Measurements from ENCODE around the gene PTPRN2.
"Not testable (repeated sequence)": the region's sequence is repeated elsewhere in the genome, so short reads cannot be mapped to it uniquely, and the experiment has no call there.

Gene PTPRN2

GRCh38 chr7:157733760-157734395 lies 853.7 kb downstream of the PTPRN2 start:
- not testable (repeated sequence) for H3K9me3 ChIP-seq (ENCODE audit: control insufficient read depth, low read length); H3K36me3 ChIP-seq (ENCODE audit: control insufficient read depth, insufficient read depth, low read length); H3K9ac ChIP-seq (ENCODE audit: low read length); H3K4me3 ChIP-seq (ENCODE audit: low read length); H3K27me3 ChIP-seq (ENCODE audit: control insufficient read depth, insufficient read depth, low read length); H3K4me1 ChIP-seq (ENCODE audit: control insufficient read depth, insufficient read depth, low read length)

GRCh38 chr7:157731126-157731525 lies 856.5 kb downstream of the PTPRN2 start:
- H3K36me3 ChIP-seq (ENCODE audit: control insufficient read depth, insufficient read depth, low read length), result no peaks in the 10 kb centered on the region
- H3K4me3 ChIP-seq (ENCODE audit: low read length), result no peak overlapping the region
- H3K9me3 ChIP-seq (ENCODE audit: control insufficient read depth, low read length), result no peaks in the 10 kb centered on the region
- H3K9ac ChIP-seq (ENCODE audit: low read length), result no peak overlapping the region
- H3K27me3 ChIP-seq (ENCODE audit: control insufficient read depth, insufficient read depth, low read length), result no peaks in the 10 kb centered on the region
- no peaks in the 10 kb centered on the region for H3K4me1 ChIP-seq (ENCODE audit: control insufficient read depth, insufficient read depth, low read length)

DNA sequence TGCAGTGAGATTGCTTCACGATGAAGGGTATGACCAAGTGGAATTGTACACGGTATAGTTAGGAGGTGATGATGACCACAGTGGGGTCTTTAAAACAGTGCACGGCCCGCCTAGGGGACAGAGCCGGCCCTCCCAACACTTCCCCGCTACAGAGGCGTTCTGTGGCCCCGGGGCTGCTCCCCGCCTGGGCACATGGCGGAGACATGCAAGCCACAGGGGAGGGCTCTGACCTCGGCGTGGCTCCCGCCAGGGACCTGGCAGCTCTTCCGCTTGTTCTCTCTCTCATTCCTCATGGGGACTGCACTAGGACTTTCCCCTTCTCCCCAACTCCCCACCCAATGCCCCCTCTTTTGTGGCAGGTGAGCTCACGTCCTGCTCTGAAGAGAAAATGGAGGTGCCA lies 857.0 kb downstream of the PTPRN2 start:
- no peaks in the 10 kb centered on the region for H3K9me3 ChIP-seq (ENCODE audit: control insufficient read depth, low read length)
- H3K27me3 ChIP-seq (ENCODE audit: control insufficient read depth, insufficient read depth, low read length), result no peaks in the 10 kb centered on the region
- no peaks in the 10 kb centered on the region for H3K4me1 ChIP-seq (ENCODE audit: control insufficient read depth, insufficient read depth, low read length)
- no peaks in the 10 kb centered on the region for H3K36me3 ChIP-seq (ENCODE audit: control insufficient read depth, insufficient read depth, low read length)
- H3K9ac ChIP-seq (ENCODE audit: low read length), result no peak overlapping the region
- no peak overlapping the region for H3K4me3 ChIP-seq (ENCODE audit: low read length)

GRCh38 chr7:157729566-157729965 lies 858.1 kb downstream of the PTPRN2 start:
- Histone ChIP-seq H3K9me3 (ENCODE audit: control insufficient read depth, low read length) (no peaks in the 10 kb centered on the region), H3K4me3 (ENCODE audit: low read length) (no peak overlapping the region), H3K9ac (ENCODE audit: low read length) (no peak overlapping the region), H3K36me3 (ENCODE audit: control insufficient read depth, insufficient read depth, low read length) (no peaks in the 10 kb centered on the region), H3K27me3 (ENCODE audit: control insufficient read depth, insufficient read depth, low read length) (peaks cover 1% of the 10 kb centered on the region), H3K4me1 (ENCODE audit: control insufficient read depth, insufficient read depth, low read length) (no peaks in the 10 kb centered on the region)

- H3K36me3 ChIP-seq (ENCODE audit: control insufficient read depth, insufficient read depth, low read length), result no peaks in the 10 kb centered on the region
- no peak overlapping the region for H3K9ac ChIP-seq (ENCODE audit: low read length)
- H3K27me3 ChIP-seq (ENCODE audit: control insufficient read depth, insufficient read depth, low read length), result peaks cover 2% of the 10 kb centered on the region
- no peak overlapping the region for H3K4me3 ChIP-seq (ENCODE audit: low read length)
- no peaks in the 10 kb centered on the region for H3K9me3 ChIP-seq (ENCODE audit: control insufficient read depth, low read length)
- H3K4me1 ChIP-seq (ENCODE audit: control insufficient read depth, insufficient read depth, low read length), result peaks cover 6% of the 10 kb centered on the region
Observed at GRCh38 chr7:157727964-157728615, 859.5 kb downstream of the PTPRN2 start.

GRCh38 chr7:157726764-157727163 lies 860.9 kb downstream of the PTPRN2 start:
- peaks cover 6% of the 10 kb centered on the region for H3K4me1 ChIP-seq (ENCODE audit: control insufficient read depth, insufficient read depth, low read length)
- H3K27me3 ChIP-seq (ENCODE audit: control insufficient read depth, insufficient read depth, low read length), result peaks cover 2% of the 10 kb centered on the region
- H3K36me3 ChIP-seq (ENCODE audit: control insufficient read depth, insufficient read depth, low read length), result no peaks in the 10 kb centered on the region
- no peak overlapping the region for H3K9ac ChIP-seq (ENCODE audit: low read length)
- no peaks in the 10 kb centered on the region for H3K9me3 ChIP-seq (ENCODE audit: control insufficient read depth, low read length)
- no peak overlapping the region for H3K4me3 ChIP-seq (ENCODE audit: low read length)

GRCh38 chr7:157725312-157725711 lies 862.3 kb downstream of the PTPRN2 start:
- not testable (repeated sequence) for H3K4me3 ChIP-seq (ENCODE audit: low read length); H3K27me3 ChIP-seq (ENCODE audit: control insufficient read depth, insufficient read depth, low read length); H3K9ac ChIP-seq (ENCODE audit: low read length)

DNA sequence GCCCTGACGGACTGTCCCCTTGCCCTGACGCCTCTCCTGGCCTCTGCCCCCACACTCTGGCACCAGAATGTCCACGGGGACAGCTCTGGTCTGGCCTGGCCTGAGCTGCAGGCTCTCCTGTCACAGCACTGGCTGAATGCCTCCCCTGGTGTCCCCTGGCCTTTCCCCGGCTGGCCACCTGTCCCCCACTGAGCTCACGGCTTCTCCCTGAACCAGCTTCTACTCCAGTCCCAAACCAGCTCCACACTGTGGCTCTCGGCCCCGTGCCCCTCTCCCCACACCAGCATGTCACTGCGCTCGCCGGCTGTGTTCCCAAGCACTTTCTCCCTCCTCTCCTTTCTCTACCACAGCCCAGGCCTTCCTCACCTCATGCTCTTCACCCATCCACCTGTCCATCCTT lies 864.4 kb downstream of the PTPRN2 start:
- no peaks in the 10 kb centered on the region for H3K9me3 ChIP-seq (ENCODE audit: control insufficient read depth, low read length)
- H3K36me3 ChIP-seq (ENCODE audit: control insufficient read depth, insufficient read depth, low read length), result no peaks in the 10 kb centered on the region
- H3K9ac ChIP-seq (ENCODE audit: low read length), result no peak overlapping the region
- no peak overlapping the region for H3K4me3 ChIP-seq (ENCODE audit: low read length)
- peaks cover 2% of the 10 kb centered on the region for H3K27me3 ChIP-seq (ENCODE audit: control insufficient read depth, insufficient read depth, low read length)
- peaks cover 6% of the 10 kb centered on the region for H3K4me1 ChIP-seq (ENCODE audit: control insufficient read depth, insufficient read depth, low read length)

More at GRCh38 chr7:157725312-157725711, 862.3 kb downstream of the PTPRN2 start:
- H3K4me1 ChIP-seq (ENCODE audit: control insufficient read depth, insufficient read depth, low read length); H3K36me3 ChIP-seq (ENCODE audit: control insufficient read depth, insufficient read depth, low read length); H3K9me3 ChIP-seq (ENCODE audit: control insufficient read depth, low read length): not testable (repeated sequence)

DNA sequence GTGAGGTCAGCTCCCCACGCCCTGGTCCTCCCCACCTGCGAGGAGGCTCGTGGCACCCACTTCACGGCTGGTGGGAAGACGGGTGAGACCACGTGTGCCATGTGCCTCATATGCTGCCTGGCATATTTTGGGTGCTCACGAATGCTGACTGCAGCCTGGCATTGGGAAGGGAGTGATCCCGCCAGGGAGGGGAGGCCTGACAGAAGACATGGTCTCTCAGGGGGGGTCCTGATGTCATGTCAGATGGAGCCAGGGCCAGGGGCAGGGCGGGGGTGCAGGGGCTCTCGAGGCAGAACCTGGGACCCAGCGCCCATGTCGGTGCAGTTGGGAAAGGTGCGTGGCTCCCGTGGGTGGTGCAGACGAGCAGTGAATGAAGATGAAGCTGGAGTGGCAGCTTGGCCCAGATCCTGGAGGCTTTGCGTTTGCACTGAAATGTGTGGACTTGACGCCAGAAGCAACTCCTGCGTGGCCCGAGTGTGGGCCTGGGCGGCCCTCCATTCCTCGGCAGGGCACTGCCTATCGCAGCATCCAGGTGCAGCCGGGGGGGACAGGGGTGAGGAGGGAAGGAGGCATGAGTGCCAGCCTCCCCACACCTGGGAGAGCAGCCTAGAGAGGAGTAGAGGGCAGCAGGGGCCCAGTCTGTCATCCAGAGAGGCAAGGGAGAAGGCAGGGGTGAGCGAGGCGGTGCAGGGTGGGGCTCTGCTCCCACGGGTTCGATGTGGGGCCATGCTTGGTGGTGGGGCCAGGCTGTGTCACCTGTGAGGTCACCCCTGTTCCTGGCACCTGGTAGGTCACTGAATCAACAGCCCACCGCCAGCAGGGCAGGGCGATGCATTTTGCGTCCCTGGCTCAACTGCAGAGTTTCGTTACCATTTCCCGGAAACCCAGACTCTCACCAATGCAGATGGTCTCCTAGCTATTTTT lies 865.2 kb downstream of the PTPRN2 start:
- H3K36me3 ChIP-seq (ENCODE audit: control insufficient read depth, insufficient read depth, low read length), result no peaks in the 10 kb centered on the region
- peaks cover 2% of the 10 kb centered on the region for H3K27me3 ChIP-seq (ENCODE audit: control insufficient read depth, insufficient read depth, low read length)
- H3K4me1 ChIP-seq (ENCODE audit: control insufficient read depth, insufficient read depth, low read length), result peaks cover 6% of the 10 kb centered on the region
- H3K4me3 ChIP-seq (ENCODE audit: low read length), result no peak overlapping the region
- H3K9ac ChIP-seq (ENCODE audit: low read length), result no peak overlapping the region
- H3K9me3 ChIP-seq (ENCODE audit: control insufficient read depth, low read length), result no peaks in the 10 kb centered on the region

GRCh38 chr7:157721468-157722136 lies 866.0 kb downstream of the PTPRN2 start:
- H3K4me3 ChIP-seq (ENCODE audit: low read length), result no peak overlapping the region
- peaks cover 6% of the 10 kb centered on the region for H3K4me1 ChIP-seq (ENCODE audit: control insufficient read depth, insufficient read depth, low read length)
- no peaks in the 10 kb centered on the region for H3K36me3 ChIP-seq (ENCODE audit: control insufficient read depth, insufficient read depth, low read length)
- no peaks in the 10 kb centered on the region for H3K9me3 ChIP-seq (ENCODE audit: control insufficient read depth, low read length)
- peaks cover 2% of the 10 kb centered on the region for H3K27me3 ChIP-seq (ENCODE audit: control insufficient read depth, insufficient read depth, low read length)
- H3K9ac ChIP-seq (ENCODE audit: low read length), result no peak overlapping the region

DNA sequence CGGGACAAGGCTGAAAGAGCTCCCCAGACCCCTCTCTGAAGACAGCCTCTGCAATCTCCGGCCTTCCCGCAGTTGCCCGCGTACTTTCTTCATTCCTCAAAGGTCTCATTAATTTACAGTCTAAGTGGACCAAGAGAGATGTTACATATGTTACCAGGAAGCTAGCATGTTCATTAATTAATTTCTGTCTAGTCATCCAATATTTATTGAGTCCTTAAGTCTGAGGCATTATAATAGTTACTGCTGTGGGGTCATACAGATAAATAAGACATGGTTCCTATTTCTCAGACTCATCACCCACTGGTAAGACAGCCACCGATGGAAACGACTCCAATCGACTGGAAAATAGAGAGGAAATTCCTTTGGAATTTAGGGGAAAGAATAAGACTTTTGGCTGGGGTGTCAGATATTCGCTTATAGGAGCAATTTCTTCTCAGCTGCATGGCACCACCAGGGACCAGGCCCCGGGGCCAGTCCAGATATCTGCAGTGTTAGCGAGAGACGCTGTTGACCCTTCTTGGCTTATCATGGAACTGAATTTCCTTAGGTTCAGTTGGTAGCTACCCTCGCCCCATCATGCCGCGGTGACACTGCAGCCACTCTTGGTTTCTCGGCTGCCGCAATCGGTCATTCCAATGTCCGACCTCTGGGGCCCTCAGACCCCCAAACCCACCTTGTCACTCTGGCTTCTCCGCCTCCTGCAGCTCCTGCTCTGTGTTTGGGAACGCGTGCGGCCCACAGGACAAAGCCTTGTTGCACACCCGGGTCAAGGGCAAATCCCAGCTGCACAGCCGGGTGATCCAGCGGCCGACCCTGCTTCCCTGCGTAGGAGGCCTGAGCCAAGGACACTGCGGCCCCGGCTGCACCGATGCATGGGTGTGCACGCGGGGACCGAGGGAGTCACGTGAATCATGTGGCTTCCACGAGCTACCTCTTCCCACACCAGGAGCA lies 867.6 kb downstream of the PTPRN2 start:
- no peak overlapping the region for H3K9ac ChIP-seq (ENCODE audit: low read length)
- no peak overlapping the region for H3K4me3 ChIP-seq (ENCODE audit: low read length)
- H3K36me3 ChIP-seq (ENCODE audit: control insufficient read depth, insufficient read depth, low read length), result no peaks in the 10 kb centered on the region
- H3K9me3 ChIP-seq (ENCODE audit: control insufficient read depth, low read length), result no peaks in the 10 kb centered on the region
- peaks cover 6% of the 10 kb centered on the region for H3K4me1 ChIP-seq (ENCODE audit: control insufficient read depth, insufficient read depth, low read length)
- peaks cover 2% of the 10 kb centered on the region for H3K27me3 ChIP-seq (ENCODE audit: control insufficient read depth, insufficient read depth, low read length)

All from mucosa of stomach (tissue), 1 donor.